HEK293 (cell line): Measurements from ENCODE around the gene ADIPOR2.
A peak's percentile ranks its signal among the peaks of the same experiment; 100 is the strongest.

Experiments used
- IKZF3 ChIP-seq: fragments of 450-650 bp; IDR thresholded peaks from 2 replicates; pipeline ENCODE4 v1.5.0; 2018; ENCODE audit warnings: missing biosample characterization, mild to moderate bottlenecking, missing genetic modification characterization, moderate library complexity
- PRDM1 ChIP-seq: fragments of 450-650 bp; formaldehyde crosslinking; IDR thresholded peaks from 2 replicates; pipeline ENCODE4; 2016; ENCODE audit warnings: missing biosample characterization, missing genetic modification characterization
- REPIN1 ChIP-seq: fragments of 450-650 bp; formaldehyde crosslinking; IDR thresholded peaks from 2 replicates; pipeline ENCODE4 v1.5.1; 2017; ENCODE audit warnings: missing biosample characterization, missing genetic modification characterization, low read depth
- TRIM28 ChIP-seq: IDR thresholded peaks from 2 replicates; pipeline ENCODE4 v1.6.1; 2011; ENCODE audit warnings: low read length, control low read depth, borderline replicate concordance
- WT1 ChIP-seq: fragments of 450-650 bp; formaldehyde crosslinking; IDR thresholded peaks from 2 replicates; pipeline ENCODE4 v1.5.1; 2016; ENCODE audit warnings: missing biosample characterization, missing genetic modification characterization
- ZNF112 ChIP-seq: fragments of 450-650 bp; formaldehyde crosslinking; IDR thresholded peaks from 2 replicates; pipeline ENCODE4 v1.5.0; 2017; ENCODE audit warnings: missing biosample characterization, missing genetic modification characterization
- ZNF24 ChIP-seq: fragments of 450-650 bp; formaldehyde crosslinking; IDR thresholded peaks from 2 replicates; pipeline ENCODE4 v1.5.1; 2016; ENCODE audit warnings: missing biosample characterization, missing genetic modification characterization
- ZNF544 ChIP-seq: fragments of 450-650 bp; formaldehyde crosslinking; IDR thresholded peaks from 2 replicates; pipeline ENCODE4 v1.5.0; 2017; ENCODE audit warnings: missing biosample characterization, missing genetic modification characterization
- ZNF585B ChIP-seq: fragments of 450-650 bp; formaldehyde crosslinking; IDR thresholded peaks from 2 replicates; pipeline ENCODE4 v1.5.1; 2016; ENCODE audit warnings: missing biosample characterization, missing genetic modification characterization
- ZNF843 ChIP-seq: fragments of 450-650 bp; formaldehyde crosslinking; IDR thresholded peaks from 2 replicates; pipeline ENCODE4 v1.5.1; 2016; ENCODE audit warnings: missing biosample characterization, missing genetic modification characterization
- TF ChIP-seq, protein P1 (sequence below): fragments of 450-650 bp; formaldehyde crosslinking; IDR thresholded peaks from 2 replicates; pipeline ENCODE4 v1.5.1; 2016; ENCODE audit warnings: missing biosample characterization, missing genetic modification characterization
- TF ChIP-seq, protein P2 (sequence below): fragments of 450-650 bp; formaldehyde crosslinking; IDR thresholded peaks from 2 replicates; pipeline ENCODE4 v1.5.1; 2016; ENCODE audit warnings: missing biosample characterization, missing genetic modification characterization
- TF ChIP-seq, protein P3 (sequence below): fragments of 450-650 bp; IDR thresholded peaks from 2 replicates; pipeline ENCODE4 v1.5.1; 2018; ENCODE audit warnings: missing biosample characterization, mild to moderate bottlenecking, missing genetic modification characterization
- TF ChIP-seq, protein P4 (sequence below): fragments of 450-650 bp; formaldehyde crosslinking; IDR thresholded peaks from 2 replicates; pipeline ENCODE4 v1.5.1; 2017; ENCODE audit warnings: missing biosample characterization, missing genetic modification characterization
- TF ChIP-seq, protein P5 (sequence below): fragments of 450-650 bp; formaldehyde crosslinking; IDR thresholded peaks from 2 replicates; pipeline ENCODE4 v1.5.1; 2017; ENCODE audit warnings: missing biosample characterization, missing genetic modification characterization

Gene ADIPOR2

DNA sequence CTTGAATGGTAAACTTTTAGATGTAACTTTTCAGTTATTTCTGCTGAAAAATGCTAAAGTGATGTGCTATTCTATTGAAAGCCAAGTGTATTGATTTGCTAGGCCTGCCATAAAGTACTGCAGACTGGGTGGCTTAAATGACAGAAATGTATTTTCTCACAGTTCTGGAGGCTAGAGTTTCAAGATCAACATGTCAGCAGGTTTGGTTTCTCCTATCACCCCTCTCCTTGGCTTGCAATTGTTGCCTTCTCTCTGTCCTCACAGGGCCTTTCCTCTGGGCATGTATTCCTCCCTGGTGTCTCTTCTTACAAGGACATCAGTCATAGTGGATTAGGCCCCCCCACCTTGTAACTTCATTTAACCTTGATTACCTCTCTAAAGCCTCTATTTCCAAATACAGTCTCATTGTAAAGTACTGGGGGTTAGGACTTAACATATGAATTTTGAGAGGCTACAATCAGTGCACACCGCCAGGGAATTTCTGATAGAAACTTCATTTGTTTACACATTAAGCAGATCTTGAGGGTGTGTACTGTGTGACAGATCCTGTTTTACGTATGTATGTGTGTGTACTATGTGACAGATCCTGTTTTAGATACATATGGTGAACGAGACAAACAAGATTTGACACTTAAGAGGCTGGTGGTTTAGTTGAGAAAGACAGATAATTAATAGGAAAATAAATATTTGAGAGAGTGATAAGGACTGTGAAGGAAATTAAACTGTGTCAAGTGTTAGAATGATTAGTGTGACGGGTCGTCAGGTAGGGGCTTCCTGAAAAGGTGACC lies 49.5 kb downstream of the ADIPOR2 start (continued):
- TF ChIP-seq, protein P1, sequence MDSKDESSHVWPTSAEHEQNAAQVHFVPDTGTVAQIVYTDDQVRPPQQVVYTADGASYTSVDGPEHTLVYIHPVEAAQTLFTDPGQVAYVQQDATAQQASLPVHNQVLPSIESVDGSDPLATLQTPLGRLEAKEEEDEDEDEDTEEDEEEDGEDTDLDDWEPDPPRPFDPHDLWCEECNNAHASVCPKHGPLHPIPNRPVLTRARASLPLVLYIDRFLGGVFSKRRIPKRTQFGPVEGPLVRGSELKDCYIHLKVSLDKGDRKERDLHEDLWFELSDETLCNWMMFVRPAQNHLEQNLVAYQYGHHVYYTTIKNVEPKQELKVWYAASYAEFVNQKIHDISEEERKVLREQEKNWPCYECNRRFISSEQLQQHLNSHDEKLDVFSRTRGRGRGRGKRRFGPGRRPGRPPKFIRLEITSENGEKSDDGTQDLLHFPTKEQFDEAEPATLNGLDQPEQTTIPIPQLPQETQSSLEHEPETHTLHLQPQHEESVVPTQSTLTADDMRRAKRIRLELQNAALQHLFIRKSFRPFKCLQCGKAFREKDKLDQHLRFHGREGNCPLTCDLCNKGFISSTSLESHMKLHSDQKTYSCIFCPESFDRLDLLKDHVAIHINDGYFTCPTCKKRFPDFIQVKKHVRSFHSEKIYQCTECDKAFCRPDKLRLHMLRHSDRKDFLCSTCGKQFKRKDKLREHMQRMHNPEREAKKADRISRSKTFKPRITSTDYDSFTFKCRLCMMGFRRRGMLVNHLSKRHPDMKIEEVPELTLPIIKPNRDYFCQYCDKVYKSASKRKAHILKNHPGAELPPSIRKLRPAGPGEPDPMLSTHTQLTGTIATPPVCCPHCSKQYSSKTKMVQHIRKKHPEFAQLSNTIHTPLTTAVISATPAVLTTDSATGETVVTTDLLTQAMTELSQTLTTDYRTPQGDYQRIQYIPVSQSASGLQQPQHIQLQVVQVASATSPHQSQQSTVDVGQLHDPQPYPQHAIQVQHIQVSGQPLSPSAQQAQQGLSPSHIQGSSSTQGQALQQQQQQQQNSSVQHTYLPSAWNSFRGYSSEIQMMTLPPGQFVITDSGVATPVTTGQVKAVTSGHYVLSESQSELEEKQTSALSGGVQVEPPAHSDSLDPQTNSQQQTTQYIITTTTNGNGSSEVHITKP (tag by site-specific recombination): peak; percentile 86
- TF ChIP-seq, protein P2, sequence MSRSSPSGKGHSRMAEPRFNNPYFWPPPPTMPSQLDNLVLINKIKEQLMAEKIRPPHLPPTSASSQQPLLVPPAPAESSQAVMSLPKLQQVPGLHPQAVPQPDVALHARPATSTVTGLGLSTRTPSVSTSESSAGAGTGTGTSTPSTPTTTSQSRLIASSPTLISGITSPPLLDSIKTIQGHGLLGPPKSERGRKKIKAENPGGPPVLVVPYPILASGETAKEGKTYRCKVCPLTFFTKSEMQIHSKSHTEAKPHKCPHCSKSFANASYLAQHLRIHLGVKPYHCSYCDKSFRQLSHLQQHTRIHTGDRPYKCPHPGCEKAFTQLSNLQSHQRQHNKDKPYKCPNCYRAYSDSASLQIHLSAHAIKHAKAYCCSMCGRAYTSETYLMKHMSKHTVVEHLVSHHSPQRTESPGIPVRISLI (tag by site-specific recombination): no peak
- TF ChIP-seq, protein P3, sequence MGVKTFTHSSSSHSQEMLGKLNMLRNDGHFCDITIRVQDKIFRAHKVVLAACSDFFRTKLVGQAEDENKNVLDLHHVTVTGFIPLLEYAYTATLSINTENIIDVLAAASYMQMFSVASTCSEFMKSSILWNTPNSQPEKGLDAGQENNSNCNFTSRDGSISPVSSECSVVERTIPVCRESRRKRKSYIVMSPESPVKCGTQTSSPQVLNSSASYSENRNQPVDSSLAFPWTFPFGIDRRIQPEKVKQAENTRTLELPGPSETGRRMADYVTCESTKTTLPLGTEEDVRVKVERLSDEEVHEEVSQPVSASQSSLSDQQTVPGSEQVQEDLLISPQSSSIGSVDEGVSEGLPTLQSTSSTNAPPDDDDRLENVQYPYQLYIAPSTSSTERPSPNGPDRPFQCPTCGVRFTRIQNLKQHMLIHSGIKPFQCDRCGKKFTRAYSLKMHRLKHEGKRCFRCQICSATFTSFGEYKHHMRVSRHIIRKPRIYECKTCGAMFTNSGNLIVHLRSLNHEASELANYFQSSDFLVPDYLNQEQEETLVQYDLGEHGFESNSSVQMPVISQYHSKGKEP (tag by site-specific recombination): peak; percentile 21; the same call in 1 of the 2 replicates
- TF ChIP-seq ZNF843 (tag by site-specific recombination) (0 out of 2 replicates have a peak, but pooled peaks have one; percentile 18), ZNF544 (no peak), WT1 (tag by site-specific recombination) (peak; percentile 68), ZNF112 (tag by site-specific recombination) (no peak), TRIM28 (peak; percentile 52; the same call in 1 of the 2 replicates), ZNF585B (peak; percentile 32; the same call in 1 of the 2 replicates), ZNF24 (tag by site-specific recombination) (peak; percentile 47; the same call in 1 of the 2 replicates), REPIN1 (tag by site-specific recombination) (no peak), IKZF3 (peak; percentile 29; the same call in 1 of the 2 replicates), PRDM1 (no peak)
- TF ChIP-seq, protein P4, sequence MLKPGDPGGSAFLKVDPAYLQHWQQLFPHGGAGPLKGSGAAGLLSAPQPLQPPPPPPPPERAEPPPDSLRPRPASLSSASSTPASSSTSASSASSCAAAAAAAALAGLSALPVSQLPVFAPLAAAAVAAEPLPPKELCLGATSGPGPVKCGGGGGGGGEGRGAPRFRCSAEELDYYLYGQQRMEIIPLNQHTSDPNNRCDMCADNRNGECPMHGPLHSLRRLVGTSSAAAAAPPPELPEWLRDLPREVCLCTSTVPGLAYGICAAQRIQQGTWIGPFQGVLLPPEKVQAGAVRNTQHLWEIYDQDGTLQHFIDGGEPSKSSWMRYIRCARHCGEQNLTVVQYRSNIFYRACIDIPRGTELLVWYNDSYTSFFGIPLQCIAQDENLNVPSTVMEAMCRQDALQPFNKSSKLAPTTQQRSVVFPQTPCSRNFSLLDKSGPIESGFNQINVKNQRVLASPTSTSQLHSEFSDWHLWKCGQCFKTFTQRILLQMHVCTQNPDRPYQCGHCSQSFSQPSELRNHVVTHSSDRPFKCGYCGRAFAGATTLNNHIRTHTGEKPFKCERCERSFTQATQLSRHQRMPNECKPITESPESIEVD (tag by site-specific recombination): peak; percentile 82
- TF ChIP-seq, protein P5, sequence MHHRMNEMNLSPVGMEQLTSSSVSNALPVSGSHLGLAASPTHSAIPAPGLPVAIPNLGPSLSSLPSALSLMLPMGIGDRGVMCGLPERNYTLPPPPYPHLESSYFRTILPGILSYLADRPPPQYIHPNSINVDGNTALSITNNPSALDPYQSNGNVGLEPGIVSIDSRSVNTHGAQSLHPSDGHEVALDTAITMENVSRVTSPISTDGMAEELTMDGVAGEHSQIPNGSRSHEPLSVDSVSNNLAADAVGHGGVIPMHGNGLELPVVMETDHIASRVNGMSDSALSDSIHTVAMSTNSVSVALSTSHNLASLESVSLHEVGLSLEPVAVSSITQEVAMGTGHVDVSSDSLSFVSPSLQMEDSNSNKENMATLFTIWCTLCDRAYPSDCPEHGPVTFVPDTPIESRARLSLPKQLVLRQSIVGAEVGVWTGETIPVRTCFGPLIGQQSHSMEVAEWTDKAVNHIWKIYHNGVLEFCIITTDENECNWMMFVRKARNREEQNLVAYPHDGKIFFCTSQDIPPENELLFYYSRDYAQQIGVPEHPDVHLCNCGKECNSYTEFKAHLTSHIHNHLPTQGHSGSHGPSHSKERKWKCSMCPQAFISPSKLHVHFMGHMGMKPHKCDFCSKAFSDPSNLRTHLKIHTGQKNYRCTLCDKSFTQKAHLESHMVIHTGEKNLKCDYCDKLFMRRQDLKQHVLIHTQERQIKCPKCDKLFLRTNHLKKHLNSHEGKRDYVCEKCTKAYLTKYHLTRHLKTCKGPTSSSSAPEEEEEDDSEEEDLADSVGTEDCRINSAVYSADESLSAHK (tag by site-specific recombination): 0 out of 2 replicates have a peak, but pooled peaks have one; percentile 38
